Stimulated activated CD4-positive, alpha-beta T cell treated with anti-CD3 and anti-CD28 coated beads, Interleukin-4, amount 100 ng/mL, for 48 hours (primary cell): Measurements from ENCODE around the gene DAD1.
A peak's percentile ranks its signal among the peaks of the same experiment; 100 is the strongest.
"Not testable (repeated sequence)": the region's sequence is repeated elsewhere in the genome, so short reads cannot be mapped to it uniquely, and the experiment has no call there.

Experiments
- DNase-seq, 2 donors: peaks; one replicate each; pipeline ENCODE4 v3.0.0-alpha.2; 2020; ENCODE audit warnings: low read depth in 2 of 2

DAD1 gene

GRCh38 chr14:22598896-22599244 is 9.8 kb upstream of the DAD1 start:
- no peak for DNase-seq

- DNase-seq, result peak; percentile 33 to 44
Measured at GRCh38 chr14:22598099-22598895, 9.3 kb upstream of the DAD1 start, which contains the start of gene ABHD4. Gene ABHD4, plus strand, starts transcription at chr14:22598300. Its CDS starts 7 bp downstream, at chr14:22598307.

GRCh38 chr14:22597771-22598098 is 8.7 kb upstream of the DAD1 start:
- no peak for DNase-seq

- no peak for DNase-seq
Measured at GRCh38 chr14:22597265-22597664, 8.2 kb upstream of the DAD1 start.

GRCh38 chr14:22596354-22596879 is 7.4 kb upstream of the DAD1 start:
- DNase-seq, result no peak

GRCh38 chr14:22594156-22594716 is 5.2 kb upstream of the DAD1 start:
- DNase-seq, result no peak

GRCh38 chr14:22593601-22594000 is 4.6 kb upstream of the DAD1 start:
- DNase-seq, result no peak

GRCh38 chr14:22593189-22593588 is 4.2 kb upstream of the DAD1 start:
- no peak for DNase-seq

- DNase-seq, result no peak
Measured at GRCh38 chr14:22588526-22589095, 413 bp downstream of the DAD1 start.

- not testable (repeated sequence) for DNase-seq
Measured at GRCh38 chr14:22587677-22588422, 1.2 kb downstream of the DAD1 start.

- no peak for DNase-seq
Measured at GRCh38 chr14:22587247-22587646, 1.8 kb downstream of the DAD1 start.

GRCh38 chr14:22583994-22584393 is 5.0 kb downstream of the DAD1 start:
- DNase-seq, result no peak

- DNase-seq, result no peak
Measured at GRCh38 chr14:22580625-22581024, 8.4 kb downstream of the DAD1 start.

GRCh38 chr14:22579881-22580280 is 9.1 kb downstream of the DAD1 start:
- DNase-seq, result no peak

- DNase-seq, result no peak
Measured at GRCh38 chr14:22579236-22579635, 9.8 kb downstream of the DAD1 start.

GRCh38 chr14:22577334-22577908 is 11.6 kb downstream of the DAD1 start:
- no peak for DNase-seq

- no peak for DNase-seq
Measured at GRCh38 chr14:22573804-22574203, 15.2 kb downstream of the DAD1 start.

GRCh38 chr14:22572562-22573058 is 16.4 kb downstream of the DAD1 start:
- DNase-seq, result no peak

- DNase-seq, result peak in 1 of 2 donors; percentile 70
Measured at GRCh38 chr14:22570132-22570949, 18.7 kb downstream of the DAD1 start.

GRCh38 chr14:22569737-22570131 is 19.3 kb downstream of the DAD1 start:
- no peak for DNase-seq
